HTERT RPE-1 (cell line): ENCODE results near the gene ZBED4.

Experiments used
- in situ Hi-C: fragments of 300-500 bp; cut with MboI; formaldehyde crosslinking; loops from 4 replicates; pipeline ENCODE4 v1.14.3; 2020; ENCODE audit warnings: low sequenced_read_pairs

The ZBED4 gene

GRCh38 chr22:49896201-49896600 is 42.6 kb downstream of the ZBED4 start:
- in situ Hi-C loops = no loop called here

- in situ Hi-C loops = no loop called here
Measured at GRCh38 chr22:49897015-49897684, 43.5 kb downstream of the ZBED4 start.

- in situ Hi-C loops = no loop called here
Measured at GRCh38 chr22:49899530-49899929, 45.9 kb downstream of the ZBED4 start.

- in situ Hi-C loops = no loop called here
Measured at GRCh38 chr22:49900441-49901230, 47.0 kb downstream of the ZBED4 start.

- in situ Hi-C loops = no loop called here
Measured at GRCh38 chr22:49901457-49901856, 47.8 kb downstream of the ZBED4 start.

- in situ Hi-C loops = no loop called here
Measured at GRCh38 chr22:49903322-49904039, 49.8 kb downstream of the ZBED4 start.

GRCh38 chr22:49904040-49904369 is 50.4 kb downstream of the ZBED4 start:
- in situ Hi-C loops = no loop called here

GRCh38 chr22:49905465-49905864 is 51.8 kb downstream of the ZBED4 start:
- in situ Hi-C loops = no loop called here

GRCh38 chr22:49906071-49906798 is 52.6 kb downstream of the ZBED4 start:
- in situ Hi-C loops = no loop called here

- in situ Hi-C loops = no loop called here
Measured at GRCh38 chr22:49906799-49907290, 53.2 kb downstream of the ZBED4 start.

- in situ Hi-C loops = no loop called here
Measured at GRCh38 chr22:49907807-49908206, 54.2 kb downstream of the ZBED4 start.

- in situ Hi-C loops = no loop called here
Measured at GRCh38 chr22:49909476-49910205, 56.0 kb downstream of the ZBED4 start.

- in situ Hi-C loops = no loop called here
Measured at GRCh38 chr22:49910229-49911155, 56.8 kb downstream of the ZBED4 start.

GRCh38 chr22:49911881-49912625 is 58.4 kb downstream of the ZBED4 start:
- in situ Hi-C loops = no loop called here

GRCh38 chr22:49913026-49913425 is 59.4 kb downstream of the ZBED4 start:
- in situ Hi-C loops = no loop called here

- in situ Hi-C loops = no loop called here
Measured at GRCh38 chr22:49913446-49913845, 59.8 kb downstream of the ZBED4 start.

- in situ Hi-C loops = no loop called here
Measured at GRCh38 chr22:49914256-49914655, 60.6 kb downstream of the ZBED4 start.

GRCh38 chr22:49915610-49916009 is 62.0 kb downstream of the ZBED4 start:
- in situ Hi-C loops = no loop called here

GRCh38 chr22:49916831-49917230 is 63.2 kb downstream of the ZBED4 start:
- in situ Hi-C loops = no loop called here
